ENCODE measurements around the gene RAB28.

DNA sequence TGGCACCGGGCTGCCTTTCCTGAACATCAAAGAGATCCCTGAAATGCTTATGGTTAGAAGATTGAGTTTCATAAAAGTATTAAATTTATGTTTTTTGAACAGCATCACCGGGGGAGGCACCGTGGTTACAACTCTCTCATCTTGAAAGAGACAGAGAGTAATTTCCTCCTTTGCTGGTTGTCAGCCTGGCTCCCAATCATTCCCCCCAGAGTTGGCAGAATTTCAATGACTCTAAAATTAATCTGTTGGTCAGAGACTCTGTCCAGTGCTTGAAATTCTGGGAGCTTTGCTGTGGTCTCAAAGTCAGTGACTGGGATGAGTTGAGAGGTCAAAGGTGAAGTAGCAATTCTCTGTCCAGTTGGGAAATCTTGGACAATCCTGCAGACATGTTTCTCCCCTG is 135.9 kb downstream of the RAB28 start:
- TF ChIP-seq, protein P1, sequence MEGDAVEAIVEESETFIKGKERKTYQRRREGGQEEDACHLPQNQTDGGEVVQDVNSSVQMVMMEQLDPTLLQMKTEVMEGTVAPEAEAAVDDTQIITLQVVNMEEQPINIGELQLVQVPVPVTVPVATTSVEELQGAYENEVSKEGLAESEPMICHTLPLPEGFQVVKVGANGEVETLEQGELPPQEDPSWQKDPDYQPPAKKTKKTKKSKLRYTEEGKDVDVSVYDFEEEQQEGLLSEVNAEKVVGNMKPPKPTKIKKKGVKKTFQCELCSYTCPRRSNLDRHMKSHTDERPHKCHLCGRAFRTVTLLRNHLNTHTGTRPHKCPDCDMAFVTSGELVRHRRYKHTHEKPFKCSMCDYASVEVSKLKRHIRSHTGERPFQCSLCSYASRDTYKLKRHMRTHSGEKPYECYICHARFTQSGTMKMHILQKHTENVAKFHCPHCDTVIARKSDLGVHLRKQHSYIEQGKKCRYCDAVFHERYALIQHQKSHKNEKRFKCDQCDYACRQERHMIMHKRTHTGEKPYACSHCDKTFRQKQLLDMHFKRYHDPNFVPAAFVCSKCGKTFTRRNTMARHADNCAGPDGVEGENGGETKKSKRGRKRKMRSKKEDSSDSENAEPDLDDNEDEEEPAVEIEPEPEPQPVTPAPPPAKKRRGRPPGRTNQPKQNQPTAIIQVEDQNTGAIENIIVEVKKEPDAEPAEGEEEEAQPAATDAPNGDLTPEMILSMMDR (optimal IDR thresholded peaks at IDR 0.05 in 1 of 3, IDR thresholded peaks at IDR 0.05 in 1 of 3, conservative IDR thresholded peaks at IDR 0.05 in 1 of 3; ENCODE audit: extremely low read depth in 1 of 3, insufficient read depth in 2 of 3, low read length in 3 of 3), result no peak
- no peak for TF ChIP-seq EZH2 (IDR thresholded peaks at IDR 0.05; ENCODE audit: low read length)
